K562 (cell line): Measurements from ENCODE around the gene LST1. TPM values are rescaled to one million over a fixed set of nuclear protein-coding genes. Genes with fewer than 3 reads are reported as not detected.

Experiments used
- ETV5 ChIP-seq: sonication (generic); formaldehyde crosslinking; IDR thresholded peaks from 2 replicates; pipeline ENCODE4 v1.4.0; 2020; ENCODE audit warnings: low read depth, mild to moderate bottlenecking, missing genetic modification reagents
- GTF3C2 ChIP-seq: IDR thresholded peaks from 3 replicates; pipeline ENCODE4 v1.6.1; 2011; ENCODE audit warnings: borderline replicate concordance, mild to moderate bottlenecking, moderate library complexity; ENCODE audit not compliant: insufficient read length; ENCODE audit errors: extremely low read depth
- IRF9 ChIP-seq: fragments of 450-650 bp; IDR thresholded peaks from 2 replicates; pipeline ENCODE4 v1.6.1; 2016; ENCODE audit warnings: missing biosample characterization, missing genetic modification characterization
- MEF2D ChIP-seq: conservative IDR thresholded peaks from 2 replicates; pipeline ENCODE4 v1.6.1; 2016; ENCODE audit warnings: low read depth, missing genetic modification characterization, missing compliant biosample characterization
- NCOA2 ChIP-seq, 2 experiments: fragments of 450-650 bp; IDR thresholded peaks; 2 replicates each; pipeline ENCODE4 v1.6.1; 2018; ENCODE audit warnings: mild to moderate bottlenecking in 2 of 2, moderate library complexity in 1 of 2; ENCODE audit not compliant: partially characterized antibody in 2 of 2
- NR4A1 ChIP-seq, 2 experiments: fragments of 250-450 bp in 1 of 2; fragments of 450-650 bp in 1 of 2; sonication (Bioruptor Pico) in 1 of 2; IDR thresholded peaks; 2 replicates each; pipeline versions ENCODE4 v1.4.0 to v1.6.1; 2016 to 2020; ENCODE audit warnings: mild to moderate bottlenecking in 2 of 2, missing compliant biosample characterization in 1 of 2, missing genetic modification characterization in 1 of 2, moderate library complexity in 1 of 2
- NRF1 ChIP-seq, 2 experiments: fragments of 450-650 bp; IDR thresholded peaks in 1 of 2; conservative IDR thresholded peaks in 1 of 2; 2 replicates each; pipeline ENCODE4 v1.6.1; 2014; ENCODE audit warnings: mild to moderate bottlenecking in 2 of 2
- TCF7 ChIP-seq: sonication (generic); IDR thresholded peaks from 2 replicates; pipeline ENCODE4 v1.6.1; 2016; ENCODE audit warnings: antibody characterized with exemption, borderline replicate concordance
- U2AF2 ChIP-seq: fragments of 200-400 bp; formaldehyde crosslinking; optimal IDR thresholded peaks from 2 replicates; pipeline ENCODE3; 2017; ENCODE audit warnings: low read depth, mild to moderate bottlenecking, low read length
- ZKSCAN8 ChIP-seq: fragments of 200-800 bp; sonication (Bioruptor generic); IDR thresholded peaks from 2 replicates; pipeline ENCODE4 v1.6.1; 2016; ENCODE audit warnings: missing genetic modification characterization, missing compliant biosample characterization
- ZNF316 ChIP-seq: fragments of 450-650 bp; IDR thresholded peaks from 2 replicates; pipeline ENCODE4 v1.6.1; 2016
- ZNF639 ChIP-seq, 2 experiments: fragments of 200-800 bp in 1 of 2; sonication (Bioruptor generic) in 1 of 2; sonication (generic) in 1 of 2; formaldehyde crosslinking in 1 of 2; IDR thresholded peaks in 1 of 2; conservative IDR thresholded peaks in 1 of 2; 2 replicates each; pipeline versions ENCODE4 v1.5.0 to v1.6.1; 2016 to 2020; ENCODE audit warnings: missing compliant biosample characterization in 1 of 2, missing genetic modification characterization in 1 of 2, missing genetic modification reagents in 1 of 2
- ZNF764 ChIP-seq: fragments of 250-450 bp; sonication (Bioruptor Pico); IDR thresholded peaks from 2 replicates; pipeline ENCODE4 v1.4.0; 2020; ENCODE audit warnings: low read depth, mild to moderate bottlenecking, moderate library complexity
- polyA plus RNA-seq, 8 experiments: library from polyadenylated mRNA; depleted of rRNA in 4 of 8; stranded (reverse) in 5 of 8; unstranded in 3 of 8; fragments of >200 nt; fragmentation: Nextera tagmentation in 2 of 8; fragmentation: Illumina TruSeq in 1 of 8; extraction: Ambion mirVana in 2 of 8; extraction: Trizol in 1 of 8; gene quantifications; 2 replicates each; pipeline versions ENCODE4 v1.2.1 to v1.2.3, GENCODE V29; 2011 to 2014; ENCODE audit warnings: inconsistent platforms in 1 of 8, missing spikeins in 1 of 8
- total RNA-seq, 7 experiments: library from RNA; depleted of rRNA in 6 of 7; stranded (reverse); fragments of >200 nt in 6 of 7; fragmentation: Illumina TruSeq in 2 of 7; extraction: Trizol in 2 of 7; gene quantifications; 2 replicates each; pipeline versions ENCODE4 v1.2.1 to v1.2.3, GENCODE V29; 2011 to 2021; ENCODE audit warnings: low replicate concordance in 1 of 7
- TF ChIP-seq, protein P1 (sequence below), 2 experiments: fragments of 450-650 bp; IDR thresholded peaks; 2 replicates each; pipeline ENCODE4 v1.6.1; 2016
- TF ChIP-seq, protein P2 (sequence below): sonication (generic); formaldehyde crosslinking; IDR thresholded peaks from 2 replicates; pipeline ENCODE4 v1.8.0; 2022; ENCODE audit warnings: missing genetic modification reagents, mild to moderate bottlenecking, borderline replicate concordance

LST1 gene
- total and polyA plus RNA-seq, 9 of the 15 experiments (the other 6 are each of a cell fraction or from before 2014, with no cell fraction given), result 0.82 to 7.8 (median 1.7) TPM

- TF ChIP-seq ZKSCAN8 (no peak), U2AF2 (no peak), NR4A1 (CRISPR knock-in tag; IDR thresholded peaks at IDR 0.05) (no peak), NR4A1 (tag; IDR thresholded peaks at IDR 0.05) (peak; percentile 64; the same call in 1 of the 2 replicates), TCF7 (0 out of 2 replicates have a peak, but pooled peaks have one; percentile 26), NCOA2 (IDR thresholded peaks at IDR 0.05; ENCODE audit: partially characterized antibody in 2 of 2) (no peak), ZNF316 (peak; percentile 18; the same call in 1 of the 2 replicates), IRF9 (tag) (peak; percentile 69; the same call in 1 of the 2 replicates), ZNF764 (CRISPR knock-in tag) (no peak), NRF1 (conservative IDR thresholded peaks at IDR 0.05 in 1 of 2, IDR thresholded peaks at IDR 0.05 in 1 of 2) (peak; percentile 73 to 81), ETV5 (CRISPR knock-in tag) (peak; percentile 78; the same call in 1 of the 2 replicates), GTF3C2 (no peak), ZNF639 (CRISPR knock-in tag; conservative IDR thresholded peaks at IDR 0.05 in 1 of 2, IDR thresholded peaks at IDR 0.05 in 1 of 2) (no peak; a peak in 1 of 4 replicates), MEF2D (peak; percentile 74)
- TF ChIP-seq, protein P1, sequence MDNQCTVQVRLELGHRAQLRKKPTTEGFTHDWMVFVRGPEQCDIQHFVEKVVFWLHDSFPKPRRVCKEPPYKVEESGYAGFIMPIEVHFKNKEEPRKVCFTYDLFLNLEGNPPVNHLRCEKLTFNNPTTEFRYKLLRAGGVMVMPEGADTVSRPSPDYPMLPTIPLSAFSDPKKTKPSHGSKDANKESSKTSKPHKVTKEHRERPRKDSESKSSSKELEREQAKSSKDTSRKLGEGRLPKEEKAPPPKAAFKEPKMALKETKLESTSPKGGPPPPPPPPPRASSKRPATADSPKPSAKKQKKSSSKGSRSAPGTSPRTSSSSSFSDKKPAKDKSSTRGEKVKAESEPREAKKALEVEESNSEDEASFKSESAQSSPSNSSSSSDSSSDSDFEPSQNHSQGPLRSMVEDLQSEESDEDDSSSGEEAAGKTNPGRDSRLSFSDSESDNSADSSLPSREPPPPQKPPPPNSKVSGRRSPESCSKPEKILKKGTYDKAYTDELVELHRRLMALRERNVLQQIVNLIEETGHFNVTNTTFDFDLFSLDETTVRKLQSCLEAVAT (IDR thresholded peaks at IDR 0.05), result peak; percentile 71 to 94; a peak in 3 of 4 replicates
- TF ChIP-seq, protein P2, sequence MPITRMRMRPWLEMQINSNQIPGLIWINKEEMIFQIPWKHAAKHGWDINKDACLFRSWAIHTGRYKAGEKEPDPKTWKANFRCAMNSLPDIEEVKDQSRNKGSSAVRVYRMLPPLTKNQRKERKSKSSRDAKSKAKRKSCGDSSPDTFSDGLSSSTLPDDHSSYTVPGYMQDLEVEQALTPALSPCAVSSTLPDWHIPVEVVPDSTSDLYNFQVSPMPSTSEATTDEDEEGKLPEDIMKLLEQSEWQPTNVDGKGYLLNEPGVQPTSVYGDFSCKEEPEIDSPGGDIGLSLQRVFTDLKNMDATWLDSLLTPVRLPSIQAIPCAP (CRISPR knock-in tag), result no peak
Observed at GRCh38 chr6:31546958-31547726, 38.9 kb upstream of the LST1 start, which contains the start of gene NFKBIL1 (continued).
